HEK293 (cell line): ENCODE measurements around the gene CHMP1A.

Experiments
- CTCF ChIA-PET: fragments of 350-600 bp; formaldehyde crosslinking; extraction: SDS; loops from one replicate; lab custom pipeline; 2021; ENCODE audit warnings: antibody characterized with exemption; lab: Yijun Ruan, JAX
- POLR2A ChIA-PET: fragments of 300-600 bp; formaldehyde crosslinking; extraction: SDS; loops from one replicate; lab custom pipeline; 2020; ENCODE audit warnings: antibody characterized with exemption, inconsistent platforms; lab: Yijun Ruan, JAX
- H3K27ac ChIP-seq: fragments of 200-500 bp; sonication (Bioruptor generic); 2 replicates; pipeline ENCODE4 v1.5.1; 2014; ENCODE audit warnings: low read depth, low read length, control low read depth, inconsistent platforms; ENCODE audit errors: extremely low read depth
- H3K36me3 ChIP-seq, 2 experiments: fragments of 200-500 bp in 1 of 2; sonication (Bioruptor generic) in 1 of 2; 1 replicate in 1 of 2; 2 replicates in 1 of 2; pipeline ENCODE4 v1.5.1; 2014 to 2017; ENCODE audit warnings: inconsistent platforms in 2 of 2, low read length in 2 of 2; ENCODE audit not compliant: control insufficient read depth in 2 of 2, insufficient read depth in 1 of 2
- H3K4me1 ChIP-seq: fragments of 200-500 bp; sonication (Bioruptor generic); 2 replicates; pipeline ENCODE4 v1.5.1; 2014; ENCODE audit warnings: mild to moderate bottlenecking, low read length, inconsistent platforms; ENCODE audit not compliant: control insufficient read depth, insufficient read depth
- H3K4me3 ChIP-seq: 2 replicates; pipeline ENCODE4 v1.5.1; 2011; ENCODE audit warnings: low read depth, mild to moderate bottlenecking, control low read depth, low read length, moderate library complexity
- H3K9me3 ChIP-seq: fragments of 200-500 bp; sonication (Bioruptor generic); 2 replicates; pipeline ENCODE4 v1.5.1; 2014; ENCODE audit warnings: low read depth, low read length, inconsistent platforms; ENCODE audit not compliant: control insufficient read depth, insufficient read depth
- EGR2 ChIP-seq: fragments of 450-650 bp; formaldehyde crosslinking; IDR thresholded peaks from 2 replicates; pipeline ENCODE4 v1.5.1; 2016; ENCODE audit warnings: low read depth, missing biosample characterization, missing genetic modification characterization
- ELK4 ChIP-seq: IDR thresholded peaks from 2 replicates; pipeline ENCODE4 v1.6.1; 2011; ENCODE audit warnings: mild to moderate bottlenecking, low read depth, low read length, borderline replicate concordance
- MEIS1 ChIP-seq: sonication (generic); formaldehyde crosslinking; IDR thresholded peaks from 2 replicates; pipeline ENCODE4 v1.8.1; 2022; ENCODE audit warnings: missing genetic modification reagents, mild to moderate bottlenecking, borderline replicate concordance
- SALL2 ChIP-seq: fragments of 450-650 bp; formaldehyde crosslinking; IDR thresholded peaks from 2 replicates; pipeline ENCODE4 v1.5.0; 2017; ENCODE audit warnings: missing biosample characterization, mild to moderate bottlenecking, missing genetic modification characterization, borderline replicate concordance
- SCRT1 ChIP-seq: fragments of 450-650 bp; formaldehyde crosslinking; IDR thresholded peaks from 2 replicates; pipeline ENCODE4 v1.5.1; 2016; ENCODE audit warnings: missing biosample characterization, missing genetic modification characterization, borderline replicate concordance
- SCRT2 ChIP-seq: fragments of 450-650 bp; formaldehyde crosslinking; IDR thresholded peaks from 2 replicates; pipeline ENCODE4 v1.5.1; 2016; ENCODE audit warnings: missing biosample characterization, missing genetic modification characterization
- SP2 ChIP-seq: fragments of 450-650 bp; formaldehyde crosslinking; IDR thresholded peaks from 2 replicates; pipeline ENCODE4 v1.5.1; 2016; ENCODE audit warnings: missing biosample characterization, missing genetic modification characterization
- SP7 ChIP-seq: fragments of 450-650 bp; formaldehyde crosslinking; IDR thresholded peaks from 2 replicates; pipeline ENCODE4 v1.5.1; 2016; ENCODE audit warnings: missing biosample characterization, missing genetic modification characterization
- TRIM28 ChIP-seq: IDR thresholded peaks from 2 replicates; pipeline ENCODE4 v1.6.1; 2011; ENCODE audit warnings: low read length, control low read depth, borderline replicate concordance
- ZFHX2 ChIP-seq: fragments of 450-650 bp; formaldehyde crosslinking; conservative IDR thresholded peaks from 2 replicates; pipeline ENCODE4 v1.5.1; 2016; ENCODE audit warnings: missing biosample characterization, missing genetic modification characterization
- ZNF157 ChIP-seq: fragments of 450-650 bp; formaldehyde crosslinking; IDR thresholded peaks from 2 replicates; pipeline ENCODE4 v1.5.1; 2016; ENCODE audit warnings: missing biosample characterization, missing genetic modification characterization
- ZNF174 ChIP-seq: fragments of 450-650 bp; formaldehyde crosslinking; IDR thresholded peaks from 2 replicates; pipeline ENCODE4 v1.5.0; 2017; ENCODE audit warnings: missing biosample characterization, mild to moderate bottlenecking, missing genetic modification characterization
- ZNF2 ChIP-seq: fragments of 450-650 bp; formaldehyde crosslinking; IDR thresholded peaks from 2 replicates; pipeline ENCODE4 v1.5.1; 2016; ENCODE audit warnings: missing biosample characterization, missing genetic modification characterization
- ZNF394 ChIP-seq: fragments of 450-650 bp; formaldehyde crosslinking; IDR thresholded peaks from 2 replicates; pipeline ENCODE4 v1.5.1; 2016; ENCODE audit warnings: missing biosample characterization, missing genetic modification characterization, mild to moderate bottlenecking, moderate library complexity, borderline replicate concordance
- ZNF416 ChIP-seq: fragments of 450-650 bp; formaldehyde crosslinking; IDR thresholded peaks from 2 replicates; pipeline ENCODE4 v1.5.1; 2016; ENCODE audit warnings: missing biosample characterization, missing genetic modification characterization
- ZNF426 ChIP-seq: fragments of 450-650 bp; formaldehyde crosslinking; IDR thresholded peaks from 2 replicates; pipeline ENCODE4 v1.5.1; 2017; ENCODE audit warnings: missing biosample characterization, missing genetic modification characterization, mild to moderate bottlenecking, inconsistent platforms, moderate library complexity
- ZNF473 ChIP-seq: fragments of 450-650 bp; formaldehyde crosslinking; IDR thresholded peaks from 2 replicates; pipeline ENCODE4 v1.5.1; 2017; ENCODE audit warnings: missing biosample characterization, missing genetic modification characterization
- ZNF558 ChIP-seq: fragments of 450-650 bp; formaldehyde crosslinking; IDR thresholded peaks from 2 replicates; pipeline ENCODE4 v1.5.1; 2016; ENCODE audit warnings: missing biosample characterization, missing genetic modification characterization
- ZNF571 ChIP-seq: fragments of 450-650 bp; formaldehyde crosslinking; IDR thresholded peaks from 2 replicates; pipeline ENCODE4 v1.5.0; 2017; ENCODE audit warnings: missing biosample characterization, missing genetic modification characterization
- ZNF670 ChIP-seq: fragments of 450-650 bp; formaldehyde crosslinking; IDR thresholded peaks from 2 replicates; pipeline ENCODE4 v1.5.1; 2016; ENCODE audit warnings: missing biosample characterization, missing genetic modification characterization, low read depth
- TF ChIP-seq, protein P1 (sequence below): fragments of 450-650 bp; formaldehyde crosslinking; IDR thresholded peaks from 2 replicates; pipeline ENCODE4; 2016; ENCODE audit warnings: missing biosample characterization, missing genetic modification characterization
- TF ChIP-seq, protein P2 (sequence below): fragments of 450-650 bp; formaldehyde crosslinking; IDR thresholded peaks from 2 replicates; pipeline ENCODE4 v1.5.1; 2017; ENCODE audit warnings: missing biosample characterization, missing genetic modification characterization
- TF ChIP-seq, protein P3 (sequence below): fragments of 450-650 bp; formaldehyde crosslinking; IDR thresholded peaks from 2 replicates; pipeline ENCODE4 v1.5.1; 2017; ENCODE audit warnings: missing biosample characterization, missing genetic modification characterization

CHMP1A gene

DNA sequence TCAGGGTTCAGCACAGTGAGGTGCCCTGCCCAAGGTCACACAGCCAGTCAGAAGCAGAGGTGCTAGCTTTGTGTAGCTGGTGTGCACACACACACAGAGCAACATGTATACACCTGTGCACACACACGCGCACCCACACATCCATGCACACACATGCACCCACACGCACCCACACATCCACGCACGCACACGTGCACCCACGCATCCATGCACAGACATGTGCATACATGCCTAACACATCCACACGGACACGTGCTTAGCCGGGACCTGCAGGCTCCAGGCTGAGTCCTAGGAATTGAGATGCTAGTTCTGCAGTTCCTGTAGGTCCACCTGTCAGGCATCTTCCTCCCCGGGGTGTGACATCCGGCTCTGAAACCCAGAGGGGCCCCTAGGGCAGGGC is 57.1 kb downstream of the CHMP1A start:
- Histone ChIP-seq H3K4me3 (no peak overlapping the region), H3K4me1 (no peaks in the 10 kb centered on the region), H3K36me3 (no peaks in the 10 kb centered on the region), H3K9me3 (no peaks in the 10 kb centered on the region), H3K27ac (no peak overlapping the region)
- TF ChIP-seq ZFHX2 (peak; percentile 79), EGR2 (tag by site-specific recombination) (peak; percentile 71; the same call in 1 of the 2 replicates), ZNF416 (tag by site-specific recombination) (no peak), SP2 (tag by site-specific recombination) (no peak), SCRT2 (tag by site-specific recombination) (peak; percentile 71), ZNF157 (tag by site-specific recombination) (no peak)
- TF ChIP-seq, protein P1, sequence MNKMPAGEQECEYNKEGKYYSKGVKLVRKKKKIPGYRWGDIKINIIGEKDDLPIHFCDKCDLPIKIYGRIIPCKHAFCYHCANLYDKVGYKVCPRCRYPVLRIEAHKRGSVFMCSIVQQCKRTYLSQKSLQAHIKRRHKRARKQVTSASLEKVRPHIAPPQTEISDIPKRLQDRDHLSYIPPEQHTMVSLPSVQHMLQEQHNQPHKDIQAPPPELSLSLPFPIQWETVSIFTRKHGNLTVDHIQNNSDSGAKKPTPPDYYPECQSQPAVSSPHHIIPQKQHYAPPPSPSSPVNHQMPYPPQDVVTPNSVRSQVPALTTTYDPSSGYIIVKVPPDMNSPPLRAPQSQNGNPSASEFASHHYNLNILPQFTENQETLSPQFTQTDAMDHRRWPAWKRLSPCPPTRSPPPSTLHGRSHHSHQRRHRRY (tag by site-specific recombination) = no peak
- TF ChIP-seq, protein P2, sequence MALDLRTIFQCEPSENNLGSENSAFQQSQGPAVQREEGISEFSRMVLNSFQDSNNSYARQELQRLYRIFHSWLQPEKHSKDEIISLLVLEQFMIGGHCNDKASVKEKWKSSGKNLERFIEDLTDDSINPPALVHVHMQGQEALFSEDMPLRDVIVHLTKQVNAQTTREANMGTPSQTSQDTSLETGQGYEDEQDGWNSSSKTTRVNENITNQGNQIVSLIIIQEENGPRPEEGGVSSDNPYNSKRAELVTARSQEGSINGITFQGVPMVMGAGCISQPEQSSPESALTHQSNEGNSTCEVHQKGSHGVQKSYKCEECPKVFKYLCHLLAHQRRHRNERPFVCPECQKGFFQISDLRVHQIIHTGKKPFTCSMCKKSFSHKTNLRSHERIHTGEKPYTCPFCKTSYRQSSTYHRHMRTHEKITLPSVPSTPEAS (tag by site-specific recombination) = peak; percentile 55; the same call in 1 of the 2 replicates
- ChIA-PET CTCF (interaction anchor here (0.7 to 2.4 kb wide), 5 partner anchors 9 to 99 kb away, joined by 3 to 18 read pairs (median 5); no protein-coding TSS in a partner anchor), POLR2A (no interaction called here)

DNA sequence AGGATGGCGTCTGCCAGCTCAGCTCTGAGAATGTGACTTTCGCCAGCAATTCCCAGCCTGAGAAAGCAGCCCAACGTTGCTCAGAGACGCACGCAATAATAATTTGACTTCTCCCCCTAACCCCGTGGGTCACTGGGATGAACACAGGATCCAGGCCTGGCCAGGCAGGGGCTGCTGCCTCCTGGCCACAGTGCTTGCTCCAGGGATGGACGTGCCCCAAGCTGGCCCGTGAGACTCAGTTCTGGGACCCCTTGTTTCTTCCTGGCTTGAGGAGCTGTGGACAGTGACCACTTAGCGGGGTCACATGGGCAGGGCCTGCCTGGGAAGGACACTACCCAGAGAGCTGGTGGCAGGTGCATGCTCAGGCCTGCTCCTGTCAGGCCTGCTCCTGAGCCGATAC is 57.6 kb downstream of the CHMP1A start:
- no peak for TF ChIP-seq MEIS1 (CRISPR knock-in tag)
- no peak for TF ChIP-seq SCRT1
- no peak for TF ChIP-seq ZNF426 (tag by site-specific recombination)
- no peak for TF ChIP-seq SP7 (tag by site-specific recombination)
- TF ChIP-seq, protein P3, sequence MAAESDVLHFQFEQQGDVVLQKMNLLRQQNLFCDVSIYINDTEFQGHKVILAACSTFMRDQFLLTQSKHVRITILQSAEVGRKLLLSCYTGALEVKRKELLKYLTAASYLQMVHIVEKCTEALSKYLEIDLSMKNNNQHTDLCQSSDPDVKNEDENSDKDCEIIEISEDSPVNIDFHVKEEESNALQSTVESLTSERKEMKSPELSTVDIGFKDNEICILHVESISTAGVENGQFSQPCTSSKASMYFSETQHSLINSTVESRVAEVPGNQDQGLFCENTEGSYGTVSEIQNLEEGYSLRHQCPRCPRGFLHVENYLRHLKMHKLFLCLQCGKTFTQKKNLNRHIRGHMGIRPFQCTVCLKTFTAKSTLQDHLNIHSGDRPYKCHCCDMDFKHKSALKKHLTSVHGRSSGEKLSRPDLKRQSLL (tag by site-specific recombination) = no peak
- TF ChIP-seq ZNF174 (tag by site-specific recombination) = no peak
- TF ChIP-seq ELK4 = no peak
- no peak for TF ChIP-seq ZNF571
- no peak for TF ChIP-seq ZNF473 (tag by site-specific recombination)
- no peak for TF ChIP-seq ZNF558 (tag by site-specific recombination)
- no peak for TF ChIP-seq ZNF670
- no peak for TF ChIP-seq ZNF2 (tag by site-specific recombination)
- no peak for TF ChIP-seq TRIM28
- TF ChIP-seq ZNF394 (tag by site-specific recombination) = no peak
- TF ChIP-seq SALL2 (tag by site-specific recombination) = no peak
- ChIA-PET POLR2A (no interaction called here), CTCF (interaction anchor here (0.5 to 2.4 kb wide), 8 partner anchors 8 to 99 kb away, joined by 3 to 18 read pairs (median 4); no protein-coding TSS in a partner anchor)
- no peaks in the 10 kb centered on the region for H3K9me3 ChIP-seq
- H3K27ac ChIP-seq = no peak overlapping the region
- no peak overlapping the region for H3K4me3 ChIP-seq
- no peaks in the 10 kb centered on the region for H3K4me1 ChIP-seq
- H3K36me3 ChIP-seq = no peaks in the 10 kb centered on the region
